ENCODE results near the gene C1orf174. TPM values are rescaled to one million over a fixed set of nuclear protein-coding genes. Genes with fewer than 3 reads are reported as not detected.

The C1orf174 gene
- total RNA-seq, 1 donor from 2014 or later = 19.9 TPM

DNA sequence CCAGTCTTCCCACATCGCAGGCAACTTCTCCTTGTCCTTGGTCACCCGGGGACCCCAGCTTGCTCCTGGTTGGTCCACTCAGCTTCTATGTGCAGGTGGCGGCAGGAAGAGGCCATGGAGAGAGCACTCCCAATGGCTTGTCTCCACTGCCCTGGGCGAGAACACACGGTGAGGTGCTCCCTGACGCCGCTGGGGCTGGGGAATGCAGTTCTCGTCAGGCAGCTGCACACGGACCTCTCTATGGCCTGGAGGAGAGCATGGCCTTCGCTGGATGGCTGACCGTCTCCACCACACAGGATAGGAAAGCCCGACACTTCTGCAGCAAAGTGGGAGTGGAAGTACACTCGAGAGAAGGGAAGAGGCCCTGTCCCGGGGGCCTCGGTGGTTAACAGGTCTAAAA lies 11.8 kb downstream of the C1orf174 start:
- H3K4me1 ChIP-seq = peaks cover 4% of the 10 kb centered on the region
- TF ChIP-seq, protein P1, sequence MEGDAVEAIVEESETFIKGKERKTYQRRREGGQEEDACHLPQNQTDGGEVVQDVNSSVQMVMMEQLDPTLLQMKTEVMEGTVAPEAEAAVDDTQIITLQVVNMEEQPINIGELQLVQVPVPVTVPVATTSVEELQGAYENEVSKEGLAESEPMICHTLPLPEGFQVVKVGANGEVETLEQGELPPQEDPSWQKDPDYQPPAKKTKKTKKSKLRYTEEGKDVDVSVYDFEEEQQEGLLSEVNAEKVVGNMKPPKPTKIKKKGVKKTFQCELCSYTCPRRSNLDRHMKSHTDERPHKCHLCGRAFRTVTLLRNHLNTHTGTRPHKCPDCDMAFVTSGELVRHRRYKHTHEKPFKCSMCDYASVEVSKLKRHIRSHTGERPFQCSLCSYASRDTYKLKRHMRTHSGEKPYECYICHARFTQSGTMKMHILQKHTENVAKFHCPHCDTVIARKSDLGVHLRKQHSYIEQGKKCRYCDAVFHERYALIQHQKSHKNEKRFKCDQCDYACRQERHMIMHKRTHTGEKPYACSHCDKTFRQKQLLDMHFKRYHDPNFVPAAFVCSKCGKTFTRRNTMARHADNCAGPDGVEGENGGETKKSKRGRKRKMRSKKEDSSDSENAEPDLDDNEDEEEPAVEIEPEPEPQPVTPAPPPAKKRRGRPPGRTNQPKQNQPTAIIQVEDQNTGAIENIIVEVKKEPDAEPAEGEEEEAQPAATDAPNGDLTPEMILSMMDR (IDR thresholded peaks at IDR 0.05) = no peak
- no peak for ATAC-seq
- DNase-seq = no peak
- no peak overlapping the region for H3K4me3 ChIP-seq
- H3K27ac ChIP-seq = no peak overlapping the region
- no peaks in the 10 kb centered on the region for H3K9me3 ChIP-seq
- no peaks in the 10 kb centered on the region for H3K27me3 ChIP-seq
- intact Hi-C loops (cut with DNase I) = no loop called here
- H3K36me3 ChIP-seq = peaks cover 71% of the 10 kb centered on the region

DNA sequence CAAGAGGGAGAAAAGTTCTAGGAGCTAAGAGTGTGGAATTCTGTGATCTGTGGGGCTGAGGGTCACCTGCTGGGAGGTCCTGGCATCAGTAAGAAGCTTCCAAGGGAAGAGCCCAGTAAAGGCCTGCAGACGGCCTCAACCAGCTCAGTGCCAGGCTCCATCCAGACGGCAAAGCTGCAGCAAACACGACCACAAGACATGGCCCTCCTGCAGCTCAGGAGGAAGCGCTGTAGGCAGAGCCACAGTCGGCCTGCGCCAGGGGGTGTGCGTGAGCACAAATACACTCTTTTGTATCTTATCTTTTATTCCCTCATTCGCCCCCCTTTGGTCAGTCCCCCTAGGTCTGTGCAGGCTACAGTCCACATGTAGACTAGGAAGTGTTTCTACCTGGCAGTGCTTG lies 13.4 kb downstream of the C1orf174 start:
- H3K4me3 ChIP-seq = no peak overlapping the region
- H3K9me3 ChIP-seq = no peaks in the 10 kb centered on the region
- H3K27ac ChIP-seq = no peak overlapping the region
- H3K36me3 ChIP-seq = peaks cover 71% of the 10 kb centered on the region
- TF ChIP-seq, protein P1 (IDR thresholded peaks at IDR 0.05) = no peak
- intact Hi-C loops (cut with DNase I) = no loop called here
- H3K27me3 ChIP-seq = no peaks in the 10 kb centered on the region
- ATAC-seq (no peak), DNase-seq (no peak)
- H3K4me1 ChIP-seq = peaks cover 4% of the 10 kb centered on the region

- Histone ChIP-seq H3K4me1 (no peaks in the 10 kb centered on the region), H3K36me3 (peaks cover 67% of the 10 kb centered on the region), H3K4me3 (no peak overlapping the region), H3K9me3 (no peaks in the 10 kb centered on the region), H3K27ac (no peak overlapping the region), H3K27me3 (no peaks in the 10 kb centered on the region)
- no peak for DNase-seq
- ATAC-seq = no peak
- TF ChIP-seq, protein P1 (IDR thresholded peaks at IDR 0.05) = no peak
- intact Hi-C loops (cut with DNase I) = no loop called here
Measured at GRCh38 chr1:3886106-3886670, 13.9 kb downstream of the C1orf174 start.

GRCh38 chr1:3885611-3886010 lies 14.5 kb downstream of the C1orf174 start:
- Histone ChIP-seq H3K36me3 (peaks cover 62% of the 10 kb centered on the region), H3K27me3 (no peaks in the 10 kb centered on the region), H3K4me1 (no peaks in the 10 kb centered on the region), H3K4me3 (no peak overlapping the region), H3K27ac (no peak overlapping the region), H3K9me3 (no peaks in the 10 kb centered on the region)
- DNase-seq (no peak), ATAC-seq (no peak)
- intact Hi-C loops (cut with DNase I) = no loop called here
- TF ChIP-seq, protein P1 (IDR thresholded peaks at IDR 0.05) = no peak

DNA sequence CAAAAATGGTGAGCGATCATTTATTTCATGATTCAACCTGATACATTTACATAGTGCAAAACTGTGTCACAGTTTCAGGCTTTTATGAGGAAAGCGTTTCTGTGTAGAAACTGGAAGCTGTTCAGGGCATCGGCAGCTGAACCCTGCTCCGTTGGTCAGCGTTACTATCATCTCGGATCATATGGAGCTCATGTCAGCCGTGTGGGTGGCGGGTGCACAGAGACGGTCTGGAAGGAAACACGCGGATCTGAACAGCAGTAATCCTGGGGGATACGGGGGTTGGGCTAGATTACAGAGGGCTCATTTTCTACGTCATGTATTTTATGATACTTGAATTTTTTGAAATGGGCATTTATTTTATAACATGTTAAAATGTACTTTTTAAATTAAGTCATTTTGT lies 15.1 kb downstream of the C1orf174 start:
- intact Hi-C loops (cut with DNase I) = no loop called here
- Histone ChIP-seq H3K36me3 (peaks cover 55% of the 10 kb centered on the region), H3K4me1 (no peaks in the 10 kb centered on the region), H3K9me3 (no peaks in the 10 kb centered on the region), H3K4me3 (no peak overlapping the region), H3K27ac (no peak overlapping the region), H3K27me3 (no peaks in the 10 kb centered on the region)
- ATAC-seq (no peak), DNase-seq (no peak)
- TF ChIP-seq, protein P1 (IDR thresholded peaks at IDR 0.05) = no peak

Data from upper lobe of right lung (tissue), 1 donor.